ENCODE data around the gene CPTP.

DNA sequence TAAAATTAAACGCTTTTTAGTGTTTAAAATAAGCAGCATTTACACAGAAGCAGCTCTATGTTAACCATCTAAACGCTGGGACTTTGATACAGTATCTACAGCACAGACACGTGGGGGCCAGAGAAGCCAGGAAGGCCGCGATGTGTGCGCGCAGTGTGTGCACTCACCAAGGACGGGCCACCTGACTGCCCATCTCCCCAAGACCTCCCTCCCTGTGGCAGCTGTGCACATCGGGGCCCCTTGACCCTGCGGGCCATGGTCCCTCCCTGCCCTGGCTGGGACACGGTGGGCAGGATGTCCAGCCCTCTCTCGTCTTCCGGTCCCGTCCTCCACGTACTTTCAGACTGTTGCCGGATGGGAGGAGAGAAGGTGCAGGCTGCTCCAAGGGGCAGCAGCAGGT, 10.7 kb downstream of the CPTP start:
- no peak for TF ChIP-seq CTCF (IDR thresholded peaks at IDR 0.05)
- TF ChIP-seq POLR2A (IDR thresholded peaks at IDR 0.05) = no peak

Data from heart left ventricle (tissue), 13 donors.